HG02970 (cell line): ENCODE results near the gene SPINT4.
"Not testable (repeated sequence)": the region's sequence is repeated elsewhere in the genome, so short reads cannot be mapped to it uniquely, and the experiment has no call there.

Experiments used
- ATAC-seq: cut with Tn5 transposase; IDR thresholded peaks from one replicate; pipeline ENCODE4 v1.9.1; 2021; ENCODE audit warnings: mild to moderate bottlenecking, moderate library complexity, moderate number of reproducible peaks; ENCODE audit not compliant: unreplicated experiment, low FRiP score

The SPINT4 gene

GRCh38 chr20:45764618-45765282, 42.6 kb downstream of the SPINT4 start:
- not testable (repeated sequence) for ATAC-seq

- no peak for ATAC-seq
Measured at GRCh38 chr20:45765307-45765875, 43.2 kb downstream of the SPINT4 start.

- no peak for ATAC-seq
Measured at GRCh38 chr20:45765980-45766379, 43.8 kb downstream of the SPINT4 start.

GRCh38 chr20:45768479-45768878, 46.3 kb downstream of the SPINT4 start:
- ATAC-seq = no peak

- no peak for ATAC-seq
Measured at GRCh38 chr20:45771182-45771759, 49.1 kb downstream of the SPINT4 start.

GRCh38 chr20:45772693-45773092, 50.5 kb downstream of the SPINT4 start:
- ATAC-seq = no peak

- ATAC-seq = no peak
Measured at GRCh38 chr20:45774945-45775344, 52.8 kb downstream of the SPINT4 start.

- no peak for ATAC-seq
Measured at GRCh38 chr20:45775411-45775810, 53.3 kb downstream of the SPINT4 start.
